HEK293 (cell line): ENCODE measurements around the gene PLOD3.

Experiments
- CTCF ChIA-PET: fragments of 350-600 bp; formaldehyde crosslinking; extraction: SDS; loops from one replicate; lab custom pipeline; 2021; ENCODE audit warnings: antibody characterized with exemption; lab: Yijun Ruan, JAX
- POLR2A ChIA-PET: fragments of 300-600 bp; formaldehyde crosslinking; extraction: SDS; loops from one replicate; lab custom pipeline; 2020; ENCODE audit warnings: antibody characterized with exemption, inconsistent platforms; lab: Yijun Ruan, JAX
- H3K27ac ChIP-seq: fragments of 200-500 bp; sonication (Bioruptor generic); 2 replicates; pipeline ENCODE4 v1.5.1; 2014; ENCODE audit warnings: low read depth, low read length, control low read depth, inconsistent platforms; ENCODE audit errors: extremely low read depth
- H3K36me3 ChIP-seq, 2 experiments: fragments of 200-500 bp in 1 of 2; sonication (Bioruptor generic) in 1 of 2; 1 replicate in 1 of 2; 2 replicates in 1 of 2; pipeline ENCODE4 v1.5.1; 2014 to 2017; ENCODE audit warnings: inconsistent platforms in 2 of 2, low read length in 2 of 2; ENCODE audit not compliant: control insufficient read depth in 2 of 2, insufficient read depth in 1 of 2
- H3K4me1 ChIP-seq: fragments of 200-500 bp; sonication (Bioruptor generic); 2 replicates; pipeline ENCODE4 v1.5.1; 2014; ENCODE audit warnings: mild to moderate bottlenecking, low read length, inconsistent platforms; ENCODE audit not compliant: control insufficient read depth, insufficient read depth
- H3K4me3 ChIP-seq: 2 replicates; pipeline ENCODE4 v1.5.1; 2011; ENCODE audit warnings: low read depth, mild to moderate bottlenecking, control low read depth, low read length, moderate library complexity
- H3K9me3 ChIP-seq: fragments of 200-500 bp; sonication (Bioruptor generic); 2 replicates; pipeline ENCODE4 v1.5.1; 2014; ENCODE audit warnings: low read depth, low read length, inconsistent platforms; ENCODE audit not compliant: control insufficient read depth, insufficient read depth
- KLF1 ChIP-seq: fragments of 450-650 bp; formaldehyde crosslinking; IDR thresholded peaks from 2 replicates; pipeline ENCODE4 v1.5.1; 2016; ENCODE audit warnings: missing biosample characterization, missing genetic modification characterization
- PATZ1 ChIP-seq: fragments of 450-650 bp; formaldehyde crosslinking; IDR thresholded peaks from 2 replicates; pipeline ENCODE4 v1.5.1; 2016; ENCODE audit warnings: missing biosample characterization, missing genetic modification characterization
- PRDM2 ChIP-seq: fragments of 450-650 bp; formaldehyde crosslinking; IDR thresholded peaks from 2 replicates; pipeline ENCODE4 v1.5.1; 2016; ENCODE audit warnings: missing biosample characterization, missing genetic modification characterization, borderline replicate concordance
- PRDM4 ChIP-seq: fragments of 450-650 bp; formaldehyde crosslinking; IDR thresholded peaks from 2 replicates; pipeline ENCODE4 v1.5.1; 2017; ENCODE audit warnings: missing biosample characterization, missing genetic modification characterization
- ZBTB11 ChIP-seq: fragments of 450-650 bp; formaldehyde crosslinking; conservative IDR thresholded peaks from 2 replicates; pipeline ENCODE4 v1.5.1; 2016; ENCODE audit warnings: low read depth, missing biosample characterization, missing genetic modification characterization
- ZBTB6 ChIP-seq: fragments of 450-650 bp; formaldehyde crosslinking; IDR thresholded peaks from 2 replicates; pipeline ENCODE4 v1.5.1; 2017; ENCODE audit warnings: missing biosample characterization, missing genetic modification characterization
- ZBTB7A ChIP-seq: fragments of 450-650 bp; formaldehyde crosslinking; IDR thresholded peaks from 2 replicates; pipeline ENCODE4 v1.5.1; 2016; ENCODE audit warnings: low read depth, missing biosample characterization, missing genetic modification characterization
- ZNF26 ChIP-seq: fragments of 450-650 bp; formaldehyde crosslinking; IDR thresholded peaks from 2 replicates; pipeline ENCODE4 v1.5.1; 2016; ENCODE audit warnings: missing biosample characterization, missing genetic modification characterization
- ZNF335 ChIP-seq: fragments of 450-650 bp; formaldehyde crosslinking; conservative IDR thresholded peaks from 2 replicates; pipeline ENCODE4 v1.5.1; 2016; ENCODE audit warnings: missing biosample characterization, missing genetic modification characterization
- ZNF341 ChIP-seq: fragments of 450-650 bp; formaldehyde crosslinking; IDR thresholded peaks from 2 replicates; pipeline ENCODE4; 2016; ENCODE audit warnings: low read depth, missing biosample characterization, missing genetic modification characterization
- ZNF404 ChIP-seq: fragments of 450-650 bp; formaldehyde crosslinking; IDR thresholded peaks from 2 replicates; pipeline ENCODE4 v1.5.1; 2017; ENCODE audit warnings: missing biosample characterization, missing genetic modification characterization
- ZNF561 ChIP-seq: fragments of 450-650 bp; IDR thresholded peaks from 2 replicates; pipeline ENCODE4 v1.5.1; 2018; ENCODE audit warnings: missing biosample characterization, missing genetic modification characterization, borderline replicate concordance
- ZNF626 ChIP-seq: fragments of 450-650 bp; sonication (Bioruptor Pico); formaldehyde crosslinking; IDR thresholded peaks from 2 replicates; pipeline ENCODE4 v1.5.1; 2018; ENCODE audit warnings: missing biosample characterization, missing genetic modification characterization, inconsistent platforms
- ZNF76 ChIP-seq: fragments of 450-650 bp; formaldehyde crosslinking; IDR thresholded peaks from 2 replicates; pipeline ENCODE4; 2016; ENCODE audit warnings: low read depth, missing biosample characterization, missing genetic modification characterization, borderline replicate concordance

Gene PLOD3

GRCh38 chr7:101244375-101245146 is 27.2 kb upstream of the PLOD3 start, which contains the start of gene FIS1 (continued):
- TF ChIP-seq PRDM2 (tag by site-specific recombination) (no peak), ZNF341 (tag by site-specific recombination) (peak; percentile 71), ZNF26 (tag by site-specific recombination) (no peak), ZNF404 (tag by site-specific recombination) (no peak), ZBTB7A (tag by site-specific recombination) (0 out of 2 replicates have a peak, but pooled peaks have one; percentile 4), PRDM4 (tag by site-specific recombination) (no peak), ZNF76 (tag by site-specific recombination) (peak; percentile 99), ZNF561 (tag by site-specific recombination) (peak; percentile 16; the same call in 1 of the 2 replicates)

- H3K36me3 ChIP-seq: peaks cover 0 to 33% of the 10 kb centered on the region in 2 experiments; a peak in 2 of 3 replicates
- H3K27ac ChIP-seq: peak overlapping the region; percentile 53
- peak overlapping the region; percentile 73 for H3K4me3 ChIP-seq
- no peaks in the 10 kb centered on the region for H3K9me3 ChIP-seq
- ChIA-PET POLR2A (interaction anchor here (0.6 to 3.3 kb wide), 8 partner anchors 8 to 198 kb away, joined by 3 to 23 read pairs (median 6); partner anchors contain the start of genes PLOD3, TRIM56 and ZNHIT1), CTCF (interaction anchor here (0.5 to 3.9 kb wide), 34 partner anchors 9 to 1871 kb away, joined by 3 to 40 read pairs (median 4); partner anchors contain the start of genes PLOD3, TRIM56 and ZNHIT1)
- peaks cover 2% of the 10 kb centered on the region; the same call in 1 of the 2 replicates for H3K4me1 ChIP-seq
- TF ChIP-seq ZNF626 (tag by site-specific recombination): no peak
- no peak for TF ChIP-seq ZBTB11 (tag by site-specific recombination)
- TF ChIP-seq ZBTB6 (tag by site-specific recombination): no peak
- peak; percentile 9 for TF ChIP-seq ZNF335 (tag by site-specific recombination)
- peak; percentile 98; the same call in 1 of the 2 replicates for TF ChIP-seq PATZ1 (tag by site-specific recombination)
- no peak for TF ChIP-seq KLF1 (tag by site-specific recombination)
Observed at GRCh38 chr7:101243646-101244374, 26.4 kb upstream of the PLOD3 start.
